HL-60 (cell line): ENCODE data around the gene SLC2A9.

Experiments used
- DNase-seq, 2 experiments: peaks; one replicate each; pipeline ENCODE4 v3.0.0-alpha.2; 2010 to 2020; ENCODE audit warnings: low read depth in 1 of 2, low spot score in 1 of 2
- H3K27ac ChIP-seq: fragments of 250-450 bp; sonication (Bioruptor Pico); replicated peaks from 2 replicates; pipeline ENCODE4 v1.5.1; 2020; ENCODE audit warnings: mild to moderate bottlenecking, moderate library complexity
- H3K27me3 ChIP-seq: fragments of 250-450 bp; sonication (Bioruptor Pico); 2 replicates; pipeline ENCODE4 v1.5.1; 2021; ENCODE audit warnings: mild to moderate bottlenecking, moderate library complexity; ENCODE audit not compliant: insufficient read depth, poor library complexity, severe bottlenecking
- H3K4me3 ChIP-seq: replicated peaks from 2 replicates; pipeline ENCODE4 v1.5.1; 2011; ENCODE audit warnings: mild to moderate bottlenecking, control low read depth, low read length; ENCODE audit not compliant: insufficient read depth
- CTCF ChIP-seq: IDR thresholded peaks from one replicate; pipeline ENCODE4 v1.5.1; 2011; ENCODE audit warnings: low read length, control low read depth, inconsistent platforms; ENCODE audit not compliant: insufficient read depth
- GABPA ChIP-seq: IDR thresholded peaks from 2 replicates; pipeline ENCODE4 v1.6.1; 2012; ENCODE audit warnings: low read depth
- POLR2AphosphoS5 ChIP-seq: IDR thresholded peaks from 2 replicates; pipeline ENCODE4 v1.6.1; 2012; ENCODE audit warnings: low read depth
- REST ChIP-seq: IDR thresholded peaks from 2 replicates; pipeline ENCODE4 v1.6.1; 2012; ENCODE audit warnings: low read depth; ENCODE audit not compliant: insufficient replicate concordance
- SPI1 ChIP-seq: IDR thresholded peaks from 2 replicates; pipeline ENCODE4 v1.6.1; 2012; ENCODE audit warnings: low read depth, mild to moderate bottlenecking, borderline replicate concordance

The SLC2A9 gene

GRCh38 chr4:10048941-10049697 is 27.8 kb upstream of the SLC2A9 start:
- TF ChIP-seq SPI1: no peak
- TF ChIP-seq CTCF: no peak
- TF ChIP-seq GABPA: no peak
- TF ChIP-seq POLR2AphosphoS5: no peak
- no peak for TF ChIP-seq REST
- DNase-seq: no peak
- Histone ChIP-seq H3K27me3 (no peaks in the 10 kb centered on the region), H3K4me3 (no peak overlapping the region), H3K27ac (no peak overlapping the region)

- Histone ChIP-seq H3K27ac (no peak overlapping the region), H3K27me3 (no peaks in the 10 kb centered on the region), H3K4me3 (no peak overlapping the region)
- DNase-seq: peak in 1 of 2 experiments; percentile 30
- TF ChIP-seq GABPA (no peak), SPI1 (no peak), REST (no peak), POLR2AphosphoS5 (no peak), CTCF (no peak)
These were observed 26.7 kb upstream of the SLC2A9 start for GRCh38 chr4:10047967-10048366.

GRCh38 chr4:10046471-10046870 is 25.2 kb upstream of the SLC2A9 start:
- H3K27me3 ChIP-seq: no peaks in the 10 kb centered on the region
- no peak for TF ChIP-seq CTCF
- no peak for TF ChIP-seq SPI1
- no peak for TF ChIP-seq REST
- no peak for TF ChIP-seq GABPA
- no peak for TF ChIP-seq POLR2AphosphoS5
- H3K27ac ChIP-seq: no peak overlapping the region
- no peak overlapping the region for H3K4me3 ChIP-seq
- no peak for DNase-seq
